Measurements from ENCODE around the gene C9orf153.
"Not testable (repeated sequence)": the region's sequence is repeated elsewhere in the genome, so short reads cannot be mapped to it uniquely, and the experiment has no call there.

Gene C9orf153

DNA sequence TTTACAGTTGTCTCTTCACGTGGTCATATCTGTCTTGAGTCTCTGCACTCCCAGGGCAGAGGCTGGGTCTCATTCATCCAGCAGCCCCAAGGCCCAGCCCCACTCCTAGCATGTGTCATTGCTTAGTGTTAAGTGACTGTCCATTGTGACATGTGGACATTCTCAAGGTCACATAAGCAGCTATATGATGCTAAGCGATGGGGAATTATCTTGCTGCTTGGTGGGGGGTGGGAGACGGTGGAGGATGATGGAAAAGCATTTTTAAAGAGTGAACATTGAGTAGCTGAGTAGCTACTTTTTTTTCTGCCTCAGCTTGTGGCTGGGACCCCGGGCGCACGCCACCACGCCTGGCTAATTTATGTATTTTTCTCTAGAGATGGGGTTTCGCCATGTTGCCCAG lies at the start of gene C9orf153:
Gene C9orf153, minus strand, starts transcription at position 101 of the 400 bp plus-strand sequence. CDS start 30,054 bp downstream, outside the sequence.
- DNase-seq, result peak; percentile 36

DNA sequence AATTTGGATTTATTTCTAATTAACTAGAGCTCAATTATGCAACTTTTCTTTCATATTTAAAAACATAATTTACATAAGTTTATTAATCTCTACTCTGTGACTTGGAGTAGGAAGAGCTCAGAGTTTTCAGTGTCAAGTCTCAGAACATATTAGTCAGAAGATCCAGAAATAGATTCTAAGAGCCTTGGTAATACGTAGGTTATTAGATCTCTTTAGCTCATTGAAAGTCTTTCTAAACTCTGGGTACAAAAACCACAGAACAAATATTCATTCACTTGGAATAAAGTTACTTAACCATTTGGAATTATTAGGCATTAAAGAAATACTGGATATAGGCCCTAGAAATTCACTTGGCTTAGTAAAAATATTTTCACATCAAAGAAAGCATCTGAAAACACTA lies 49.2 kb upstream of the C9orf153 start:
- DNase-seq, result no peak

DNA sequence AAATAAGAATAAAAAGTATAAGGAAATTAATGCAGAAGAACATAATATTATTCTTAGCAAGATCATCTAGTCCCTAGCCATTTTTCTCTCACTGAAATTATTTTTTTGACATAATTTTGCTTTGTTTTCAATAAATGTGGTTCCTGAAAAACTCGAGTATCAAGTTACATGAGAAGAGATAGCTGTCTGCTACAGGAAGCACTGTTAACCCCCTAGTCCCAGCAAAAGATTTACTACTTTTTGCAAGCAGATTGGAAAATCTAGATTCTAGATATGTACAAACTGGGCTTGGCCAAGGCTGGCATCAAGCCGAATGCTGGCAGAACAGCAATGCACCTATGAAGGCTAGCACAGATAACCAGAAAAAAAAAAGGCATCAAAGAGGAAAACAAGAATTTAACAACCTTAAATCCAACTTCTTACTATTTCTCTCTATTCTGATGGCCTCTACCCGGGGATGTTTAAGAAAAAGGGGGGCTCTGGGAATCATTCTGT lies 44.8 kb upstream of the C9orf153 start:
- no peak for DNase-seq

DNA sequence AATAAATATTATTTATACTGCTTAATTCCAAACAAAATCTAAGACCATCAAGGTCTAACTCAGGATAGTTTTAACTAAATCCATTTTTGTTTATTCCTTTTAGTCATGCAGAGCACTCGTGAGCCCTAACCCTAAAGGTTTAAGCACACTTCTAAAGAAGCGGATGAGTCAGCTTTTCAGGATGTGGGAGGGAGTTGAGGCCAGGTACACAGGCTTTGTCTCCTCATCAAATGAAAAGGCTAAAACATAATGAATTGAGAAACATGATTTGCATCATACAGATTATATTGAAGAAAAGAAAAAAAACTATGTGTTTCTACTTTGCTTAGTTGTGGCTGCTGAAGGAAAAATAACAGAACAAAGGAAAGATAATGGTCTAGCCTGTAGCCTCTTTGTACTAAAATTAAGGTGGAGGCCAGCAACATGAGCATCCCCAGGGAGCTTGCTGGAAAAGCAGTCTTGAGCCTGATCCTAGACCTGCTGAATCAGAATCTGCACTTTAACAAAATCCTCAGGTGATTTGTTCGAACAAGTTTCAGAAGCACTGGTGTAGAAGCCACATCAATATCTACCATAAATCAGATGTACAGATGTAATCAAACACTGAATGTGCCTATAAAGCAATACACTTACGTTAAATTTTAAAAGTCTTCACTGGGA lies 44.0 kb upstream of the C9orf153 start:
- DNase-seq, result no peak

DNA sequence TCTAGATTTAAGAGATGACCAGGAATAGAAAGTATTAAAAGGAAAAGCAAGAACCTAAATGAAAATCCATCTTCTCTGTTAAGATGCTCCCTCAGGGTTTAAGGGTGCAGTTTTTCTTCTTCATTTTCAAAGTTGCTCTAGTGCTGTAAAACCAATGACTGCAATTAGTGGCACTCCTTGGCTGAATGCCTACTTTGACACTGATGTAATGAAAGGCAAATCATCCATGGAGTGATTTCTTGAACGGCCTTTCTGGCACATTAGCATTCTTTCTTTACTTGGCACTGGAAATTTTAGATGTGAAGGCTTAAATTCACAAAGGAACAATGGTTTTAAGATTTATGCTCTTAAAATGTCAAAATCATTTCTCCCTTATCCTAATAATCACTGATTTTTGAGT lies 42.2 kb upstream of the C9orf153 start:
- DNase-seq, result no peak

DNA sequence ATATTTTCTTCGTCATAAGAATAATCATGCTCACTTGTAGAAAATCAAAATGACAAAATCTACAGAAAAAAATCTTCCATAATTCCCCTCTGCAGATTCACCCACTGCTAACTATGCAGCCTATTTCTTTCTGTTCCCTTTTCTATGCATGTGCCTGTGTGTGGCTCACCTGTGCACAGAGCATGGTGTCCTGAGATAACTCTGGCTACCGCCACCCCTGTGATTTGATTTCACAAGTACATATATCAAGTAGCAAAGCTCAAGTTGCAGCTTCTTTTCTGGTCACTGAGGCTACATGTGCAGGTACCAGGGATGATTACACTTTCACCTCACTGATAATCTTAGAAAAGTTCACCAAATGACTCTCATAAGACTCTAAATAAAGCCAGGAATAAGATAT lies 41.2 kb upstream of the C9orf153 start:
- no peak for DNase-seq

DNA sequence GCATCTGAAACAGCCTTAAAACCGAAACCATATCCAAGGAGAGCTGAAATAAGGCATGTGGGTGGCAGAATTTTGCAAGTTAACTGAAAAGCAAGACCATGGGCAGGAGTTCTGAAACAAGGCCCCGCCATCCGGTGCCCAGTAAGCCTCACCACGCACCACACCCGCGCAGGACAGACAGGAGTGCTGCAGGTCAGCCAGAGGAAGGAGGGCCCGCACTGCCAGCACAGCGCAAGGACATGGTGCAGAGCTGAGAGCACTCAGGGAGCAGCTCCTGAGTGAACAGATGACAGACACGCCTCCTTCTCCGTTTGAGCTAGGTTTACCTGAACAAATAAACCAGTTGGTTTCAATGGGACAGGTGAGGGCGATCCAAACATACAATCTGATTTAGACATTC lies 39.4 kb upstream of the C9orf153 start:
- DNase-seq, result no peak

DNA sequence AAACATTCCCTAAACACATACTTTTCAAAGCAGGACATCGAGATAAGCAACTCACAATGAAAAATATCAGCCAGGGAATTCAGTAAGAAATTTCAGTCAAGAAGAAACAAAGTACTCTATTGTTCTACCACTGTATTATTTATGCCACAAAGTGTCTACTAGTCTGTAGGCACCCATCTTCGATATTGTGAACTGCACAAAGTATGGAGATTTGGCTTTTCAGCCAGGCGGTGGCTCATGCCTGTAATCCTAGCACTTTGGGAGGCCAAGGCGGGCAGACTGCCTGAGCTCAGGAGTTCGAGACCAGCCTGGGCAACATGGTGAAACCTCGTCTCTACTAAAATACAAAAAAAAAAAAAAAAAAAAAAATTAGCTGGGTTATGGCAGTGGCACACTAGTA lies 30.9 kb upstream of the C9orf153 start:
- not testable (repeated sequence) for DNase-seq

DNA sequence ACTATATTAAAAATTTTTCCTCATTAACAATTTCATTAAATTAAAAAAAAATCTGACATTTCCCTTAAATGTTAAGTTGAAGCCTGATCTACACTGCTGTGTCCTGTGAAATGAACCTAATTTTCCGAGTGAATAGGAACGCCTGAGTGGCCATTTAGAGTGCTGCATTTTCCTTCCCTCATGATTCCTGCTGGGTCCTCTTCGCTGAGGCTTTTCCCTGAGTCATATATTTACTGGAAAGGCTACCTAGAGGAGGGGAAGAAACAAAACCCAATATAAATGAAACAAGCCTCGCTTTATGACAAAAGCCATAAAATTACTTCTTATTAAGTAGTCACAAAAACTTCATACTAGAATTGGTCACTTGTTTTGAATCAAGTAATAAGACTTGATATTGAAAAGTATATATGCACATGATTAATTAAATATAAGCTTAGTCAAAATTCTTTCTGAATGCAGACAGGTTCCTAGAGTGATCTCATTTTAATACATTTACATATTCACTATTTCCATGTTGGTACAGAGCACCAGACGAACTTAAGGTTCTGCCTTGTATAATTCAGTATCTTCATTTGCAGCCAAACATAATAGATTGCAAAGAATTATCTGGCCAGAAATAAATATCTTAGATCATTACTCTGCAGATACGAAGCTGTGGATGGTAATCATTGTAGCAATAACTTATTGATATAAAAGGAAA lies 29.2 kb upstream of the C9orf153 start:
- DNase-seq, result peak; percentile 73

DNA sequence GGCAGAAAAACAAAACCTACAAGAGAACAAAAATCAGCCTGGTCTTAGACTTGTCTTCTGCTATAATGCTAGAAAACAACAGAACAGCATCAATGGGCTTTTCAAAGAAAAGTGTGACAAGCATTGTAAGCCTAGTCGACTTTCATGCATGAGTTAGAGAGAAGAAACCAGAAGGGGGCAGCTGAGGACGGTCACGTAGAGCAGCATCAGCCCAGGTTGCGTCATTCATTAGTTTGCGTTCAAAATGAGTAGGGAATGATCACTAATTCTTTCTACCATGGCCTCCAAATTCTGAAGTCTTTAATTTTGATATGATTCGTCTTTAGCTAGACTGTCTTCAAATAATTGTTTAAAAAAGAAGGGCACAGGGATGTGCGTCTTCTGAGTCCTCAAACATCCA lies 27.6 kb upstream of the C9orf153 start:
- DNase-seq, result peak; percentile 89

DNA sequence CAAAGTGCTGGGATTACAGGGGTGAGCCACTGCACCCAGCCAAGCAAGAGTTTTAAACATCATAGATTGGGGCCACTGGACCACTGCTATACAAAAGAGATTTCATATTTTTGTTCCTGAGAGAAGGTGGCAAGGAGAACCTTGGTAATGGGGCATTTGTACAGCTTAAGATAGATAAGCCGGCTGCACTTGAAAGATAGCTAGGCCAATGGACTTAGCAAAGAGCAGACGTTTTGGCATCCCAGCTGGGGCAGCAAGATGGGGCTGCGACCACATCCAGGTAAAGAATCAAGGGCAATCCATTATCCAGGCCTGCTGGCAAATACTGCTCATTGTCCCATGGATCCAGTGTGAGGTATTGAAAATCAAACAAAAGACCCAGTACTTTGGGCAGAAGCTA lies 26.8 kb upstream of the C9orf153 start:
- no peak for DNase-seq

DNA sequence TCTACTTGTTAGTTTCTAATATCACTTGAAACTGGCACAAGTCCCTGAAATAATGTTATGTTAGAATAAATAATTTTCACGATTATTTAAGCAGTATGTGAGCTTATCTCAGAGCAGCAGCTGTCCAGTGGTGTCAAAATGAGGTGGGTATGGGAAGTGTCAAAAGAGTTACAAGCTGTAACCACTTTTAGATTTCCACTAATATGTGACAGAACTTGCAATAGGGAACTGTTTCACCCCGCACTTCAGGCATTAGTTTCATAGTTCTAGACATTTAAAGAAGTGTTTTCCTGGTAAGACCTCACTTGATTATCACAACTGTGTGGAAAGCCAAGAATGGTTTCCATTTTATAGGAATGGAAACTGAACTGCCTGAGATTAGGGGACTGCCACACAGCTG lies 25.8 kb upstream of the C9orf153 start:
- no peak for DNase-seq

DNA sequence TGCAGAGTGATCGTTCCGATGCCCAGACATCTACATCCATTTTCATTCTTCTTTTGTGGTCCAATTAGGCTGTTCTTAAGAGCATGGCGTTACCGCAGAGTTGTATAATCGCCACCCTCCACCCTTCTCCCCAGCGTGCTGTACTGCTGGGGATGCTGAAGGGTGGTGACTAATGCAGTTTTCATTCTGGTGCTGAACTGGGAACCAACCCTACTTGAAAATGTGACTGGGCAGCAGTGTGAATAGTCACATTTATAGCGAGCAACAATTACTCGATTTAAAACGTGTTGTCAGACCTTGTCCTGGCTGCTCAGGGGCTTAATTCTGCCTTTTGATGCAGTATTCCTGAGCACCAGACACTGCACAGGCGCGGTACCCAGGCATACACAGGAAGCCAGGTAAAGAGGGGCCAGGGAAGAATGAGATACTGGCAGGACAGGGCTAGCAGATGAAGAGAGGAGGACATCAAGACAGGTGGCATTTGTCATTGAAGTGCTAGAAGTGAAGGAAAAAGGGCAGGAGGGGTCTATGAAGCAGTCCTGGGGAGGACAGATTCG lies 23.6 kb upstream of the C9orf153 start:
- DNase-seq, result no peak

DNA sequence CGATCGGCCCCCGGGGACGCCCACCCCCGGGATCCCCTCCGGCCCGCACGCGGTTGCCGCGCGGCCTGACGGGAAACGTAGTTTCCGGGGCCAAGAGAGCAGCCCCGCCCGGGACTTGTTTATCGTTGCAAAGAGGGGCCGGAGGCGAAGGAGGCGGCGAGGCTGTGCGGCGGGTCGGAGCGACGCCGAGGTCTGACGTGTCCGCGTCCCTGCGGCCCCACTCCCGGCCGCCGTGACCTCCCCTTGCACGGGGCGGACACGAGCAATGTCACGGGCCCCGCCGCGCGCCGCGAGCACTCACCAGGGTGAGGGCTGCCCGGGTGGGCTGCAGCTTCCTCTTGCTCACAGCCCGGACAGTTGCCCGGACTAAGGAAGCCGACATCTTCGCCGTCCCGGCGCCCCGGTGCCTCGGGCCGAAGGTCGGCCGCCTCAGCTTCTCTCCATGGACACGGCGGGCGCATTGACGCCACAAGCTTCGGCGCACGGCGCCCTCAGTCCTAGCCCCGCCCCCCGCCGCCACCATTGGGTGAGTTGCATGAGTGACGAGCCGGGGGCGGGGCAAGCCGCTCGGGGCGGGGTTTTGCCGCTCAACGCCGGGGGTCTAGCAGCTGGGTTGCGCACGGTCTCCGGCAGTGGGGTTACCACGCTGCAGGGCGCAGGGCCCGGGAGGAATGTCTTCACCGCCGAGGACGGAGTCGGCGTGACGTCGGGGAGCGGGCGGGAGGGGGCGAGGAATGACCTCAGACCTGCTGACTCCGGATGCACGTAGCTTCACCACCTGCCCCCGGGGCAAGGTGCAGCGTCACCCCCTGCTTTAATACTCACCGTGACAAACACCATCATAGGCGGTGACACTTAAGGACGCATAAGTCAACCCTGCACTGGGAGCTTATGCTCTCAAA lies 22.9 kb upstream of the C9orf153 start, which contains the start of gene ISCA1:
Gene ISCA1, minus strand, starts transcription at position 462 of the 902 bp plus-strand sequence. Its CDS starts 80 bp downstream, at position 382.
- DNase-seq, result peak; percentile 99

DNA sequence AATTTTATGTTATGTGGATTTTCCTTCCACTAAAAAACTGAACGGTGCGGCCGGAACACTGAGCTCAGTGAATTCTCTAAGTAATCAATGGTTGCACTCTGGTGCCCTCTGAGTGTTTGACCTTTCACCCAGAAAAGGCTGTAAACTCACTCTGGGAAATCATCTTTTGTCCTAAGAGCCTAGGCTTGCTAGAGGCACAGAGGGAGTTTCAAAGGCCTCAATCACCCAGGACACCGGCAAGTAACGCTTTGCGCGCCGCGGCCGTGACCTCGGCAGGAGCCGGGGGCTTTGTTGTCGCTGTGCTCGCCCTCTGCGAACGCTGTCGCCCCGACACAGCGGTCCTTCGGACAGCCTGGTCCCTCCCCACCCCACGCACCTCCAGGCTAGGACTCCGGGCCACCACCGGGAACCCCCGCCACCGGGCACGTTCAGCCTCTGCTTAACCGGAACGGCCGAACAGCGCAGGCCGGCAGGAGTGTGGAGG lies 22.2 kb upstream of the C9orf153 start:
- no peak for DNase-seq

DNA sequence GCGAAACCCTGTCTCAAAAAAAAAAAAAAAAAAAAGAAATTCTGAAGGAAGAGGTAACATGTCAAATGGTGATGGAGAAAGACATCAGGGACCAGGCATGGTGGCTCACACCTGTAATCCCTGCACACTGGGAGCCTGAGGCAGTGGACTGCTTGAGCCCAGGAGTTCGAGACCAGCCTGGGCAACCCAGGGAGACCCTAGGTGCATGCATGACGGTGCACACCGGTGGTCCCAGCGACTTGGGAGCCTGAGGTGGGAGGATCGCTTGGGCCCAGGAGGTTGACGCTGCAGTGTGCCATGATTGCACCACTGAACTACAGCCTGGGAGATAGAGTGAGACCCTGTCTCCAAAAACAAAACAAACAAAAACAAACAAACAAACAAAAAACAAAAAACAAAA lies 21.1 kb upstream of the C9orf153 start:
- no peak for DNase-seq

DNA sequence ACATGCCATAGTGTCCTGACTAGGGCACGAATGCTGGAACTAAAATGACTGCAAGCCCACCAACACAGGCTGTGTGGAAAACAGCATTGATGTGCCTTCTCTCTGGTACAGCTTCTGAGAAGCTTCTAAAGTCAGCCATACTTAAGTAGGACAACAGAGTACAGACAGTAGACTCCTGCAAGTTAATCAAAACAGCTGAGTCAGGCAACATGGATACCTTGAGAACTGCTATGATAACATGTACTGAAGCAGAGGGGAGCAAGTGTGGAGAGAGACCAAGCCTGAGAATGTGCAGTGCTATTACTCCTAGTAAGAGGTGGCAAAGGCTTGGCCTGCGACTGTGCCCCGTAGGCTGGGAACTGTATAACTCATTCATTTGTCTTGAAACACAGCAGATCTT lies 20.4 kb upstream of the C9orf153 start:
- DNase-seq, result no peak

DNA sequence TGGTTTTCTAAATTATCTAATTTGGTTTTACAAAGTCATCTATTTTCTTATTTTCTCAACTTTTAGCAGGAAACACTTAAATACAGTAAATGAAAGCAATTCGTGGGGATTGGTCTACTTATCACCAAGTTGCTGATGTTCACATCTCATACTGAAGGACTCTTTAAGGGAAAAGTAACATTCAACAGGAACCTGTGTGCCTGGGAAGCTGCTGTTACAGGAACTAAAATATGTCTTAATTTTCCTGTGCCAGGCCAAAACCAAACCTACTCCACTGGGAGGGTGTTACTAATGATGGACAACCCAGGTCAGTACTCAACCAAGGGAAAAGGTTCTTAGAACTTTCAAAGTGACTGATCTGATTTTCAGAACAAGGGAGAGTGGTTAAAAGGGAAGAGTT lies 17.6 kb upstream of the C9orf153 start:
- no peak for DNase-seq

DNA sequence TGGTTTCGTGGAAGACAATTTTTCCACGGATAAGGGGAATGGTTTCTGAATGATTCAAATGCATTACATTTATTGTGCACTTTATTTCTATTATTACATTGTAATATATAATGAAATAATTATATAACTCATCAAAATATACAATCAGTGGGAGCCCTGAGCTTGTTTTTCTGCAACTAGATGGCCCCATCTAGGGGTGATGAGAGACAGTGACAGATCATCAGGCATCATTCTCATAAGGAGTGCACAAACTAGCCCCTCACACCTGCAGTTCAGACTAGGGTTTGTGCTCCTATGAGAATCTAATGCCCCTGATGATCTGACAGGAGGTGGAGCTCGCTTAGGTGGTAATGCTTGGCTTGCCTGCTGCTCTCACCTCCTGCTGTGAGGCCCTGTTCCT lies 16.5 kb upstream of the C9orf153 start:
- DNase-seq, result peak; percentile 33

DNA sequence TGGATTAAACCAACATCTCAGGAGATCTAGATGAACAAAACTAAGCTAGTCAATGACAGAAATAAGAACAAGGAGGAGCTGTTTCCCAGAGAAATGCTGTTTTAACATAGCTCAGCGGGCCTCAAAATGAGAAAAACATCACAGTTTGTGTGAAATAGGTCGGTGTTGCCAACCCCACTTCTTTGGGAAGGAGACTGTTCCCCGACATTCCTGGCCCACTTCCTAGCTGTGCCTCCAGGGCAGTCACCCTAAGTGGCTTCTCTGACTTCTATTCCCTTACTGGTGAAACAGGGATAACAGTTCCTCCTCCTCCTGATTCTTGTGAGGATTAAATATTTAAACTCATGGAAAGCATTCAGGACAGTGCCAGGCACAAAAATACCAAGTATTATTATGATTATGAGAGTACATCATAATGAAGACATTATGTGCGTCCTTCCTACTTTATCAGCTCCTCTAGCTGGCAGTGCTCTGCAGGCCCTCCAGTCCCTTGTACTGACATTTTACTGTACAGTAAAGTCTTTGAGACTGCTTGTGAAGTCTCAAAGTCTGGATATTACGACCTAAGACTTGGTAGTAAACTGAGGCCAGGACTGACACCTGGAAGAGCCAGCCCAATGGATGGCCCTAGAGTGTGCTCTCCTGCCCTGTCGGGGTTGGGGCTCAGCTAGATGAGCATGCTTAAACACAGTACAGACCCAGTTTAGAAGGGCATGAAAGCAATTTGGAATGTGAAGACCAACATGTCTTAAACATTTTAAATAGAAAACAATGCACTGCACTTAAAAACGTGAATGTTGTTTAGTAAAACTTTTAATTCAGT lies 15.6 kb upstream of the C9orf153 start:
- DNase-seq, result no peak

DNA sequence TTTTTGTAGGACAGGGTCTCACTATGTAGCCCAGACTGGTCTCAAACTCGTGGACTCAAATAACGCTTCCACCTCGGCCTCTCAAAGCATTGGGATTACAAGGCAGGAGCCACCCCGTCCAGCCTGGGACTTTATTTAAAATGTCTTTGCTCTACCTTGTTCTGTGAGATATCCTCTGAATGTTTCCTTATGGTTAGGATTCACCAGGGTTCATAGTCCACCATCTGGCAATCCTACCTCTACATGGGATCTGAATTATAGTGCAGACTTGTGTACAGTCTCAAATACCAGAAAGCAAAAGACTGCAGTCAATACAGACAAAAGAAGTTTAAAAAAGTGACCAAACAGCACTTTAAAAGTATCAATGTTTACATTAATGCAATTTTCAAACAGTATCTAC lies 12.8 kb upstream of the C9orf153 start:
- no peak for DNase-seq

DNA sequence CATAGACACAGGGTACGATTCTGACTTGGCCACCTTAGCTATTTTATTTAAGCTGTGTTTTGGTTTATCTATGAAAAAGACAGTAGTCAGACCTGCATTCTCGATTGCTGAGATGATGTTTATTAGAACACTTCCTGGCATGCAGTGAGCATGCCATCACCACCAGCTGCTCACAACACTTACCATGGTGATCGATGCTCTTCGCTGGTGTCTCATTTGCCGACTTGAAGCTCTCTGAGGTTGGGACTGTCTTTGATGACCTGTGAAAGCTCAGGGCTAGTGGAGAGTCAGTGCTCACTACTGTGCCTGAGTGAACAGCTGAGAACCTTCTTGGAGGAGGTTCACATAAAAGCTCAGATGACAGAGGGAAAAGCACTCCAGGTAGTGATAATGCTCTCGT lies 4.4 kb upstream of the C9orf153 start:
- no peak for DNase-seq

All from eye (tissue), 1 donor.